ENCODE data around the gene HIVEP2.

Gene HIVEP2

GRCh38 chr6:142810952-142811514 is 133.9 kb downstream of the HIVEP2 start:
- DNase-seq: no peak

- DNase-seq: no peak
Observed at GRCh38 chr6:142809947-142810346, 135.0 kb downstream of the HIVEP2 start.

- no peak for DNase-seq
Observed at GRCh38 chr6:142808405-142809061, 136.4 kb downstream of the HIVEP2 start.

DNA sequence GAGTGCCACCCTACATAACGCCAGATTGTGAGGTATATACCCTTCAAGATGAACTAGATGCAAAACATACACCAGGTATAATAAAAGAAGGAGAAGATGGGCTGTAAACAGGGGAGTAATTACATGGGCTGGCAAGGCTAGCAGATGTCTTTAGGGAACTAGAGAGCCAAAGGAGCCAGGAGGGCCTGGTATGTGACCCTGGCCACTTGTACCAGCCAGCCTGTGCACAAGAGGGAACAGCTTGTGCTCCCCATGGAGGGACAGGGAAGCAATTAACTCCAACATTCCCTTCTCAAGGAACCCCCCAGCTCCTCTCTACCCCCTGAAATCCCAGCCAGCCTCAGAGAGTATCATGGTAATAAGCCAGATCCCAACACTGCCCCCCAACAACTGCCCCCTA is 139.9 kb downstream of the HIVEP2 start:
- DNase-seq: no peak

DNA sequence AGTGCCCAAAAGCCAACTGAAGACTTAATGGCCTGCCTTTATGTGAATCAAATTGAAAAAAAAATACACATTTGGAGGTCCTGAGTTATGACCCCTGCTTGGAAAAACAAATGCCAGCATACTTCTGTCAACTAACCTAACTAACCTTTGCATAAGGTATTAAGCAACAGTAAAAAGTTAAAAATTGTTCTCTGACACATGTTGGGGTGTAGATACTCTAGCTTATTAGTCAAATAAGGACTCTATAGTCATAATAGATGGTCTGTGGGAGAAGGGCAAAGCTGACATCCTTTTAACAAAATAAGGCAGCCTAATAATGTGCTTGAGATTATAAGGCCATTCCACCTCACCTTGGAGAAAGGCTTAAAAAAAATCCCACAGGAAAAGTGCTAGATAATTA is 140.5 kb downstream of the HIVEP2 start:
- no peak for DNase-seq

- DNase-seq: no peak
Observed at GRCh38 chr6:142803495-142804058, 141.4 kb downstream of the HIVEP2 start.

- DNase-seq: no peak
Observed at GRCh38 chr6:142803032-142803431, 141.9 kb downstream of the HIVEP2 start.

DNA sequence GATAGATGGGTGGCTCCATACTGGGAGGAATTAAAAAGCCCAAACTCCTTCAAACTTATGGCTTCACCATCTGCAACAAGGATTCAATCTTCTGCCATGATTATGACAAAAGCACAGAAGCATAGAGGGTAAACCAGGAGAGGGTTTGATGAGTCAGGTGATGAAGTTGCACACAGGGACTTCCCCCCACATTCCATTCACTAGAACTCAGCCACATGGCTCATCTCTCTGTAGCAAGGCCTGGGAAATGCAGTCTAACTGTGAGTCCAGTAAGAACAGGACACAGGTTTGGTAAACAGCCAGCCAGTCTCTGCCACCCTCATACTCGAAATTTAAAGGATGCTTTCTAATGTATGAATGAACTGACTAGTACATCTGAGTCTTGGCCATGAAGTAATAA is 142.9 kb downstream of the HIVEP2 start:
- DNase-seq: peak; percentile 45

DNA sequence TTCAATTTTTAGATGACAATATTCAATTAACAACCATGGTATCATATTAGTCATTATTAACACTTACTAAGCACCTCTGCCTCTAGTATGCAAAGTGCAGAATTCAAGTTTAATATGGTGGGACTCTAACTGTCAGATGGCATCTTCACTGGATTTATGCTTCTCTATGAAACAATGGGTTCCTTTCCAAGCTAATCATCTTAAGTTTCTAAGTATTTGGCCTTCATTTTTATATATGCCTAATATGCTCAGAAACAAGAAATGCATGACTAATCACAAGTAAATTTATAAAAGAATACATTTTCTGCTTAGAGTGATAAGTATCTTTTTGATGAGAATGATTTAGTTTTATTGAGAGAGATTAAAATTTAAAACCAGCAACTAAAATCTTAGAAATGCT is 144.7 kb downstream of the HIVEP2 start:
- DNase-seq: no peak

DNA sequence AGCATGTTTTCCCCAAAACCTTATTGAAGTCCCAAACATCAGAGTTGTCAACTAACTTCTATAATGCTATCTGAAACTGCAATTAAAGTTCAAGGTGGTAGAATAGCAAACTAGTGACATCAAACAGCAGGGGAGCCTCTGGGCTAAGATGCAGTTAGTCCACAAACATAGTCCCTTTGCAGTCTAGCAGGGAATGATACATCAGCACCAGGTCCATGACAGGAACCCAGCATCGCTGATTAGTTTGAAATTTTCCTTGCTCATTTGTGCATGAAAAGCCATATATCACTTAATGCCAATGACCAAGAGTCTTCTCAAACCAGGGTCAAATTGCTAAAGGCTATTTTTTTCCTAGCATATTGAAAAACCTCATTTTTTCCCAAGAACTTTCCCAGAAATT is 145.3 kb downstream of the HIVEP2 start:
- DNase-seq: no peak

- no peak for DNase-seq
Observed at GRCh38 chr6:142797159-142797558, 147.8 kb downstream of the HIVEP2 start.

DNA sequence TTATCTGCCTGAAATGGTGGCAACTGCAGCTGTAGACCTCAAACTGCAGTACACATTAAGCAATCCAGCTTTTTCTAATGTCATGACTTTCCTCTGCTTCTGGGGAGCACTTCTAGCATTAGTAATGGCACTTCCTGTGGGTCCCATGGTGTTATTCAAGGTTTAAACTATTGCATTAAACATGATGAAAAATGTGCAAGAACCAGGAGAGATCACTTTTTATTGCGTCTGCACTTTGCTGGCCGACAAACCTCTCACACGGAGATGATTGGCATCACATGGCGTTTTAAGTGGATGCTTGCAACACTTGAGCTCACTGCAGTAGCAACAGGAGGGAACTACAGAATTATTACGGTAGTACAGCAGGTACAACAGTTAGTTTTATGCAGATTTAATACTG is 148.4 kb downstream of the HIVEP2 start:
- no peak for DNase-seq

DNA sequence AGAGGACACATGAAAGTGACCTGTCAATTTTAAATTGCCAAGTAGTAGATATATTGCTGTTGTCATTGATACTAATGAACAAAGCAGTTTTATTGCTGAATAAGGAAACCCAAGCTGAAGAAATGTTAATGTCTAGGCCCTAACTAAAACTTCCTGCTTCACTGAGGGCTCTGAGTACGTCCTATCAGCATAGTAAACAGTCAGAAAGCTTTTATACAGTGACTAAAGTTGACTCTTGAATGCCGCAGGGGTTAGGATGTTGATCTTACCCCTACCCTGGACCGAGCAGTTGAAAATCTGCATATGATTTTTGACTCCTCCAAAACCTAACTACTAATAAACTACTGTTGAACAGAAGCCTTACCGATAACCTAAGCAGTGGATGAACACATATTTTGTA is 149.0 kb downstream of the HIVEP2 start:
- DNase-seq: no peak

DNA sequence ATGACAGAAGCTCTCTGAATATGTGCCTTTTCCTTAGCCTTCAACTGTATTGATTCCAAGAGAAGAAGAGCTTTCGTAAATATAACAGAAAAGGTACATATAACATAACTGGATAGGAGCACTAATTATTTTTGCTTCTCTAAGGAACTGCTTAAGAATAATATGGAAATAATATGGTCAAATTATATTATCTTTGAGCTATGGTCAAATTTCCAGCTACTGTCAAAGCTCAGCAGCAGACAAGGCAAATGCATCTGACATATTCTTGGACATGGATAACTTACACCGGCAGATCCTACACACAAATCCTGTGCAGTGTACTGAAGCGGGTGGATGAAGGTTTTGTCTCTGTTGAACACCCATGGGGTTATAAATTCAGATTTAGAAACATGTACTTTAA is 150.6 kb downstream of the HIVEP2 start:
- DNase-seq: no peak

GRCh38 chr6:142790257-142790656 is 154.7 kb downstream of the HIVEP2 start:
- DNase-seq: no peak

- no peak for DNase-seq
Observed at GRCh38 chr6:142787422-142787821, 157.6 kb downstream of the HIVEP2 start.

GRCh38 chr6:142786476-142786875 is 158.5 kb downstream of the HIVEP2 start:
- DNase-seq: no peak

GRCh38 chr6:142784344-142784743 is 160.6 kb downstream of the HIVEP2 start:
- no peak for DNase-seq

DNA sequence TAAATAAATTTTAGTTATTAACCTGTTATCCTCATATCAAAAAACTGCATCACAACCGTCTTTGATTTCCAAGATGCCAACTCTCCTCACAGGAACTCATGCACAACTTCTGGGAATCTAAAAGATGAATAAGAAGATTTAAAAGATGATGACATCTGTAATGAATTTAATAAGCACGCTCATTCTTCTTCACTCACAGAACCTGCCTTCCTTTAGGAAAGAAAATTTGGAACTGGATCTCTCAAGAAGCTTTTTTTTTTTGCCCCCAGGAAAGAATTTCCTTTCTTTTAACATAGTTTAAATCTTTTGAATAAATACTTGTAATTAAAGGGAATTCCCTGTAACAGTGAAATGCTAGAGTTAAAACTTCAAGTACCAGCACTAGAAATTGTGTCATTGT is 161.5 kb downstream of the HIVEP2 start:
- no peak for DNase-seq

DNA sequence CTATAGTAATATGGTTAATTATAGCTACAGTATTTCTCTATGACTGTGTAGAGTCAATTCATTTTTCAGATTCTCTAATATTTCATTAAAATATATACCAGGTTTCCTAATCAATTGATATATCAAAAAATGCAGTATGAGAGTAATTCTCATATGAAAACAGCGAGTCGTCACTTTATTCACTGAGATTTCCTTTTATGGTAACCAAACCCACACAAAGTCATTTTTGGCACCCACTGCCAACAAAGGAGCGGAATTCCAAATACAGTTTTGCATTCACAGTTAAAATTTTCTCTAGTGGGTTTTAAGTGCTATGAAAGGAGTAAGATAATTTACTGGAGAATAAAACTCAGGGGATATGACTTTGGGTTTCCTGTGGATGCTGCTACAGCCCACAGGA is 163.8 kb downstream of the HIVEP2 start:
- no peak for DNase-seq

- no peak for DNase-seq
Observed at GRCh38 chr6:142773859-142774648, 170.9 kb downstream of the HIVEP2 start.

GRCh38 chr6:142773324-142773723 is 171.7 kb downstream of the HIVEP2 start:
- peak; percentile 29 for DNase-seq

GRCh38 chr6:142771162-142771561 is 173.8 kb downstream of the HIVEP2 start:
- no peak for DNase-seq

- DNase-seq: no peak
Observed at GRCh38 chr6:142765306-142765705, 179.7 kb downstream of the HIVEP2 start.

Measured in activated naive CD4-positive, alpha-beta T cell treated with Interleukin-2 at 50 U/mL for 16 hours (primary cell).